Sigmoid colon (tissue), 4 donors: ENCODE results near the gene TTLL11.

ENCODE experiments used
- CTCF ChIP-seq, 4 experiments: fragments of 450-650 bp in 3 of 4; fragments of 200-600 bp in 1 of 4; IDR thresholded peaks; one replicate each; pipeline ENCODE4 v1.5.1; 2016 to 2019; ENCODE audit warnings: antibody characterized with exemption in 4 of 4, mild to moderate bottlenecking in 3 of 4, moderate library complexity in 2 of 4
- POLR2AphosphoS5 ChIP-seq, 4 donors: sonication (generic); formaldehyde crosslinking; IDR thresholded peaks; one replicate each; pipeline ENCODE4 v1.6.1; 2017; ENCODE audit warnings: antibody characterized with exemption in 4 of 4

GRCh38 chr9:121865884-121866283, 227.2 kb downstream of the TTLL11 start:
- TF ChIP-seq POLR2AphosphoS5 (IDR thresholded peaks at IDR 0.05), result no peak
- no peak for TF ChIP-seq CTCF (IDR thresholded peaks at IDR 0.05)
